ENCODE measurements around the gene PCSK6.

DNA sequence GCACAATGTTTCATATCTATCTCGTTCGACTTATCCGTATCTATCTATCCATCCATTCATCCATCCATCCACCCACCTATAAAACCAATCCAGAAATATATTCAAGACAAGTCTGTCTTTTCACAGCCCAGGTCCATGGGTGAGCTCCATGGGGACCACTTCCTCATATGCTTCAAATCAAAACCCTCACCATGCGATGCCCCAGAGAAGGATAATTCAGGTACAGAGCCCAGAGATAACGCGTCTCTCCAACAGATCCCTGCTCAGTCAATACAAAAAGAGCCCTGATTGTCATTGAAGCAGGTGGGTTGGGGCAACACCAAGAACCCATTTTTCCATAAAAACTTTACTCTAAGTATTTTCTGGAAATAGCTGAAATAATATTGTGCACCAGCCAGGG lies 47.2 kb downstream of the PCSK6 start:
- TF ChIP-seq EP300 (IDR thresholded peaks at IDR 0.05) (no peak), POLR2AphosphoS5 (IDR thresholded peaks at IDR 0.05) (no peak), CTCF (IDR thresholded peaks at IDR 0.05) (no peak)
